Right lobe of liver (tissue), 6 donors: ENCODE measurements around the gene ACO1. TPM values are rescaled to one million over a fixed set of nuclear protein-coding genes. Genes with fewer than 3 reads are reported as not detected.
A peak's percentile ranks its signal among the peaks of the same experiment; 100 is the strongest.

Experiments
- ATAC-seq, 4 donors: fragments of 200-7000 bp; cut with Tn5 transposase; one replicate each; pipeline ENCODE4 v1.9.1; 2020; ENCODE audit warnings: mild to moderate bottlenecking in 4 of 4, moderate library complexity in 4 of 4
- DNase-seq, 3 donors: peaks; one replicate each; pipeline ENCODE4 v3.0.0-alpha.2; 2020
- H3K27ac ChIP-seq, 3 donors: fragments of 200-600 bp; one replicate each; pipeline ENCODE4 v1.8.0; 2022
- H3K27me3 ChIP-seq, 2 donors: fragments of 200-600 bp; one replicate each; pipeline ENCODE4 v1.8.0; 2022
- H3K36me3 ChIP-seq, 4 donors: fragments of 200-600 bp; sonication (generic) in 1 of 4; one replicate each; pipeline versions ENCODE4 v1.5.1 to v1.8.0; 2017 to 2022; ENCODE audit warnings: control low read depth in 1 of 4
- H3K4me1 ChIP-seq, 4 donors: fragments of 200-600 bp; sonication (generic) in 1 of 4; one replicate each; pipeline versions ENCODE4 v1.5.1 to v1.8.0; 2017 to 2022; ENCODE audit warnings: control low read depth in 1 of 4
- H3K4me3 ChIP-seq, 3 donors: fragments of 200-600 bp; one replicate each; pipeline ENCODE4 v1.8.0; 2022
- H3K9me3 ChIP-seq, 4 donors: fragments of 200-600 bp; sonication (generic) in 1 of 4; one replicate each; pipeline versions ENCODE4 v1.5.1 to v1.8.0; 2017 to 2022; ENCODE audit warnings: control low read depth in 1 of 4
- CTCF ChIP-seq, 4 donors: fragments of 200-600 bp in 3 of 4; fragments of 450-650 bp in 1 of 4; IDR thresholded peaks; one replicate each; pipeline versions ENCODE4 v1.5.1 to v1.8.0; 2016 to 2022; ENCODE audit warnings: antibody characterized with exemption in 4 of 4, mild to moderate bottlenecking in 2 of 4
- POLR2A ChIP-seq: fragments of 450-650 bp; IDR thresholded peaks from one replicate; pipeline ENCODE4 v1.6.1; 2017; ENCODE audit warnings: antibody characterized with exemption, mild to moderate bottlenecking
- WGBS: methylation state at CpG from one replicate; pipeline ENCODE4 v1.1.6; 2018; ENCODE audit warnings: low coverage, low lambda C conversion rate; ENCODE audit not compliant: insufficient coverage; ENCODE audit errors: missing lambda C conversion rate; 5-methylcytosine and 5-hydroxymethylcytosine counted together
- intact Hi-C, 2 donors: fragments of 100-400 bp; cut with DNase I; formaldehyde crosslinking; loops; one replicate each; pipeline versions ENCODE4 v1.11.2 to v1.14.1; 2022
- total RNA-seq, 6 experiments: library from RNA; depleted of rRNA in 2 of 6; stranded (reverse); fragments of >200 nt in 2 of 6; fragmentation: NEBNext Ultra II Directional in 3 of 6; extraction: Animal tissue kit (Norgen Biotek cat#: 25700) in 3 of 6; gene quantifications; one replicate each; pipeline versions ENCODE4 v1.1.0 to v1.2.4, GENCODE V29; 2016 to 2023
- donor health status: DM: no; HTN: yes; CAD: no.
- donor health status: DM: no; HTN: no; CAD: no.
- donor health status: DM: no; HTN: no; CAD: no.
- donor health status: DM: no; HTN: yes; CAD: no.
- donor health status: DM: no; HTN: yes; CAD: no.

The ACO1 gene
- total RNA-seq, 6 experiments from 2014 or later, result 75.4 to 108 (median 98.1) TPM

- Histone ChIP-seq H3K4me1 (peaks cover 0 to 16% (median 4%) of the 10 kb centered on the region in 4 donors), H3K27ac (no peak overlapping the region), H3K36me3 (no peaks in the 10 kb centered on the region), H3K9me3 (no peaks in the 10 kb centered on the region), H3K27me3 (no peaks in the 10 kb centered on the region), H3K4me3 (no peak overlapping the region)
- TF ChIP-seq CTCF (IDR thresholded peaks at IDR 0.05) (peak; percentile 82 to 95 (median 86)), POLR2A (no peak)
- 0% methylated on average over 3 of the region's 3 CpGs for WGBS
- intact Hi-C loops, result loop anchor here (5.0 kb wide), 4 partner anchors 54 to 199 kb away; partner anchors contain the start of genes NDUFB6 (in 1 of the 2) and RIGI (in 1 of the 2)
- ATAC-seq (peak; percentile 87 to 91 (median 89)), DNase-seq (peak in 1 of 3 donors; percentile 50)
Measured at GRCh38 chr9:32378496-32378895, 5.9 kb upstream of the ACO1 start.

- TF ChIP-seq POLR2A, result no peak
- TF ChIP-seq CTCF (IDR thresholded peaks at IDR 0.05), result peak; percentile 73 to 95 (median 80)
- no peak overlapping the region for H3K4me3 ChIP-seq
- WGBS, result 9% methylated on average over 5 of the region's 5 CpGs
- no peaks in the 10 kb centered on the region for H3K27me3 ChIP-seq
- DNase-seq, result peak in 1 of 3 donors; percentile 56
- H3K27ac ChIP-seq, result no peak overlapping the region
- no peaks in the 10 kb centered on the region for H3K9me3 ChIP-seq
- intact Hi-C loops, result loop anchor here (5.0 kb wide), 4 partner anchors 53 to 198 kb away; partner anchors contain the start of genes NDUFB6 (in 1 of the 2) and RIGI (in 1 of the 2)
- ATAC-seq, result peak; percentile 80 to 86 (median 84)
- H3K4me1 ChIP-seq, result peaks cover 0 to 20% (median 6%) of the 10 kb centered on the region in 4 donors
- H3K36me3 ChIP-seq, result no peaks in the 10 kb centered on the region
Measured at GRCh38 chr9:32378993-32379729, 5.3 kb upstream of the ACO1 start.

- no peaks in the 10 kb centered on the region for H3K27me3 ChIP-seq
- no peak overlapping the region for H3K4me3 ChIP-seq
- no peak overlapping the region for H3K27ac ChIP-seq
- H3K36me3 ChIP-seq, result no peaks in the 10 kb centered on the region
- no peak for DNase-seq
- no peak for ATAC-seq
- intact Hi-C loops, result no loop called here
- WGBS, result 63% methylated on average over 2 of the region's 3 CpGs
- H3K4me1 ChIP-seq, result peaks cover 0 to 28% (median 10%) of the 10 kb centered on the region in 4 donors
- TF ChIP-seq CTCF (IDR thresholded peaks at IDR 0.05) (no peak), POLR2A (no peak)
- no peaks in the 10 kb centered on the region for H3K9me3 ChIP-seq
Measured at GRCh38 chr9:32380944-32381343, 3.5 kb upstream of the ACO1 start.

- Histone ChIP-seq H3K4me3 (no peak overlapping the region), H3K27me3 (no peaks in the 10 kb centered on the region), H3K4me1 (peaks cover 0 to 40% (median 18%) of the 10 kb centered on the region in 4 donors), H3K9me3 (no peaks in the 10 kb centered on the region), H3K36me3 (no peaks in the 10 kb centered on the region), H3K27ac (peak overlapping the region; percentile 22 to 94 (median 89))
- intact Hi-C loops, result no loop called here
- DNase-seq, result peak in 1 of 3 donors; percentile 52
- TF ChIP-seq POLR2A, result no peak
- TF ChIP-seq CTCF (IDR thresholded peaks at IDR 0.05), result no peak
- ATAC-seq, result no peak
- WGBS, result 58% methylated on average over 14 of the region's 14 CpGs
Measured at GRCh38 chr9:32382565-32383320, 1.7 kb upstream of the ACO1 start.
